ENCODE results near the gene MAPK11. TPM values are rescaled to one million over a fixed set of nuclear protein-coding genes. Genes with fewer than 3 reads are reported as not detected.
A peak's percentile ranks its signal among the peaks of the same experiment; 100 is the strongest.

Gene MAPK11
- total RNA-seq, 2 donors from 2014 or later, result 11.5 to 11.6 TPM

- DNase-seq (ENCODE audit: low spot score), result no peak
- intact Hi-C loops (cut with DNase I), result no loop called here
Measured at GRCh38 chr22:50308986-50309600, 38.9 kb upstream of the MAPK11 start.

GRCh38 chr22:50308597-50308935, 38.4 kb upstream of the MAPK11 start:
- DNase-seq (ENCODE audit: low spot score), result peak; percentile 94

GRCh38 chr22:50307890-50308596, 37.9 kb upstream of the MAPK11 start:
- intact Hi-C loops (cut with DNase I), result no loop called here
- DNase-seq (ENCODE audit: low spot score), result no peak

More at GRCh38 chr22:50308597-50308935, 38.4 kb upstream of the MAPK11 start:
- intact Hi-C loops (cut with DNase I), result no loop called here

- DNase-seq (ENCODE audit: low spot score), result peak; percentile 93
- intact Hi-C loops (cut with DNase I), result no loop called here
Measured at GRCh38 chr22:50306753-50307749, 36.9 kb upstream of the MAPK11 start, which contains the start of gene PLXNB2. TSS of gene PLXNB2 (minus strand) at chr22:50307646. CDS start at chr22:50290584, 17,062 bp downstream.

GRCh38 chr22:50305923-50306566, 35.9 kb upstream of the MAPK11 start:
- intact Hi-C loops (cut with DNase I), result no loop called here
- DNase-seq (ENCODE audit: low spot score), result peak; percentile 94

- intact Hi-C loops (cut with DNase I), result no loop called here
- DNase-seq (ENCODE audit: low spot score), result no peak
Measured at GRCh38 chr22:50305393-50305922, 35.3 kb upstream of the MAPK11 start.

GRCh38 chr22:50304528-50305392, 34.6 kb upstream of the MAPK11 start:
- intact Hi-C loops (cut with DNase I), result no loop called here
- no peak for DNase-seq (ENCODE audit: low spot score)

GRCh38 chr22:50303848-50304527, 33.8 kb upstream of the MAPK11 start:
- DNase-seq (ENCODE audit: low spot score), result no peak
- intact Hi-C loops (cut with DNase I), result no loop called here

- DNase-seq (ENCODE audit: low spot score), result no peak
Measured at GRCh38 chr22:50303515-50303847, 33.3 kb upstream of the MAPK11 start.

GRCh38 chr22:50302564-50302963, 32.4 kb upstream of the MAPK11 start:
- no peak for DNase-seq (ENCODE audit: low spot score)
- intact Hi-C loops (cut with DNase I), result no loop called here

More at GRCh38 chr22:50303515-50303847, 33.3 kb upstream of the MAPK11 start:
- intact Hi-C loops (cut with DNase I), result no loop called here

- DNase-seq (ENCODE audit: low spot score), result no peak
- intact Hi-C loops (cut with DNase I), result no loop called here
Measured at GRCh38 chr22:50302041-50302541, 31.9 kb upstream of the MAPK11 start.

- no peak for DNase-seq (ENCODE audit: low spot score)
- intact Hi-C loops (cut with DNase I), result no loop called here
Measured at GRCh38 chr22:50301581-50301991, 31.4 kb upstream of the MAPK11 start.

- intact Hi-C loops (cut with DNase I), result no loop called here
- DNase-seq (ENCODE audit: low spot score), result no peak
Measured at GRCh38 chr22:50300620-50301257, 30.6 kb upstream of the MAPK11 start.

GRCh38 chr22:50299785-50300619, 29.8 kb upstream of the MAPK11 start:
- intact Hi-C loops (cut with DNase I), result no loop called here
- DNase-seq (ENCODE audit: low spot score), result no peak

- no peak for DNase-seq (ENCODE audit: low spot score)
- intact Hi-C loops (cut with DNase I), result no loop called here
Measured at GRCh38 chr22:50298937-50299784, 29.0 kb upstream of the MAPK11 start.
